ENCODE data around the gene LMBR1L.

DNA sequence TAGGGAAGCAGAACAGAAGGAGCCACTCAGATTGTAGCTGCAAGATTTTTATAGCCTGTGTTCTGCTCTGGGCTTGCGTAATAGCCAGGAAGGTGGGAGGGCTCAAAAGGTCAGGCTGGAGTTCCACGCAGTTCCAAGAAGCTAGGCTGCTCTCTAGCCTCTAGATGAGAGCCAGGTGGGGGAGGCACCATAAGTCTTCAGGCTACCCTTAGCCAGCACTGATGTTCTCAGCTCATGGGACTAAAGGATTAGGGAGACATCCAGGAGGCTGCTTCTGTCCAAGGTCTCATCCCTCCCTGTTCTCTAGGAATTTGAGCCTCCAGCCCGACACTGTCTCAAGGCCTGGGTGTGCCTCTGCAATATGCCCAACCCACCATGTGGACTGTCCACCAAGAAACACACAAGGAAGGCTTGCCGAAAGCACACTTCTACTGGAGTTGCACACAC lies 1.7 kb downstream of the LMBR1L start:
- TF ChIP-seq SP1 (IDR thresholded peaks at IDR 0.05) (no peak), SUZ12 (IDR thresholded peaks at IDR 0.05) (no peak)

All from HEK293T (cell line).